Measurements from ENCODE around the gene AGBL3.

DNA sequence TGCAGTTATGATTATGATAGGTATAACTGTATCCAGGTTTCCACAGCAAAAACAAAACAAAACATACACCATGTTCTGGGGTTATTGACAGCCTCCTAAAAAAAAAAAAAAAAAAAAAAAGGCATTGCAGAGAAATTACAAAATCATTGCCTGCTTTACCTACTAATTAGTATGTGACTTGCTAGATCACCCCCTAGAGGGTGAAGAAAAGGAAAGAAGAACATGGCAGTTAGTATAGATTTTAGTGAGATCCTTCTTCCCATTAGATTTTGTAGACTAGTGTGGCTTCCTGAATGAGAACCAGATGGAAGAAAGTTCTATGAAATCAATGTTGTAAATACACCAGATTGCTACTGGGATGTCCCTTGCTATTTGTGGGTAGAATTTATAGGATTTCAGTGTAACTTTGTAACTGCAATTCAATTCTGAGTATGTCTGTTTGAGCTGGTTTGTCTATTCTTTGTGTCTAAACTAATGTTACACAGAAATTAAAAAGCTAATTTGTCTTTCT is 24.0 kb upstream of the AGBL3 start:
- TF ChIP-seq POLR2A (IDR thresholded peaks at IDR 0.05) = no peak
- TF ChIP-seq, protein P1, sequence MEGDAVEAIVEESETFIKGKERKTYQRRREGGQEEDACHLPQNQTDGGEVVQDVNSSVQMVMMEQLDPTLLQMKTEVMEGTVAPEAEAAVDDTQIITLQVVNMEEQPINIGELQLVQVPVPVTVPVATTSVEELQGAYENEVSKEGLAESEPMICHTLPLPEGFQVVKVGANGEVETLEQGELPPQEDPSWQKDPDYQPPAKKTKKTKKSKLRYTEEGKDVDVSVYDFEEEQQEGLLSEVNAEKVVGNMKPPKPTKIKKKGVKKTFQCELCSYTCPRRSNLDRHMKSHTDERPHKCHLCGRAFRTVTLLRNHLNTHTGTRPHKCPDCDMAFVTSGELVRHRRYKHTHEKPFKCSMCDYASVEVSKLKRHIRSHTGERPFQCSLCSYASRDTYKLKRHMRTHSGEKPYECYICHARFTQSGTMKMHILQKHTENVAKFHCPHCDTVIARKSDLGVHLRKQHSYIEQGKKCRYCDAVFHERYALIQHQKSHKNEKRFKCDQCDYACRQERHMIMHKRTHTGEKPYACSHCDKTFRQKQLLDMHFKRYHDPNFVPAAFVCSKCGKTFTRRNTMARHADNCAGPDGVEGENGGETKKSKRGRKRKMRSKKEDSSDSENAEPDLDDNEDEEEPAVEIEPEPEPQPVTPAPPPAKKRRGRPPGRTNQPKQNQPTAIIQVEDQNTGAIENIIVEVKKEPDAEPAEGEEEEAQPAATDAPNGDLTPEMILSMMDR (IDR thresholded peaks at IDR 0.05) = no peak
